Stimulated activated effector memory CD8-positive, alpha-beta T cell treated with anti-CD3 and anti-CD28 coated beads, Interleukin-12 subunit alpha, Interleukin-12 subunit beta, amount 100 ng/mL, for 72 hours (primary cell): ENCODE results near the gene EIF1AY.

Experiments
- ATAC-seq: fragments of 150-1000 bp; cut with Tn5 transposase; 2 replicates; pipeline ENCODE4 v1.10.0; 2021
- DNase-seq, 2 donors: peaks; one replicate each; pipeline ENCODE4 v3.0.0; 2021 to 2022; ENCODE audit warnings: low spot score in 2 of 2
- H3K27ac Mint-ChIP-seq: one replicate; pipeline ENCODE4 v1.8.0; 2022; ENCODE audit warnings: mild to moderate bottlenecking, mixed read lengths
- H3K36me3 Mint-ChIP-seq: one replicate; pipeline ENCODE4 v1.8.0; 2022; ENCODE audit warnings: mild to moderate bottlenecking, mixed read lengths
- H3K4me1 Mint-ChIP-seq: one replicate; pipeline ENCODE4 v1.8.0; 2022; ENCODE audit warnings: mixed read lengths
- H3K4me3 Mint-ChIP-seq: one replicate; pipeline ENCODE4 v1.8.0; 2022; ENCODE audit warnings: mild to moderate bottlenecking, mixed read lengths
- H3K9me3 Mint-ChIP-seq: one replicate; pipeline ENCODE4 v1.8.0; 2022; ENCODE audit warnings: mixed read lengths

EIF1AY gene

DNA sequence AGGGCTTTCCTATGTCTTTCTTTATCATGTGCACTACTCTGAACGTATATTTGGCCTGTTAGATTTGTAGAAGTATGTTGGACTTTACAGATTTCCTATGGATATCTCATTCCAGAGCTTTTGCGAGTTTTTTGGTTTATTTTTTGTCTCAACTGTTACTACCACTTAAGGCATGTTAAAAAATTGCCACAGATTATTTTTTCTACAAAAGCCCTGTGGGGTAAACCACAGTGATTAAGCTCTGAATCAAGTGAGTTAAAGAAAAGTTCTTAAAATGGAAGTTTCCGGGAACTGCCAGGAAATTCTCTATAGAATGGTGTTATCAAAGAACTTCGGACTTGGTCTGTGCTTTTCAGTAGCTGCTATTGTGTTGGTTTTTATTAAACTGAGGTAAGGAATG lies 10.6 kb downstream of the EIF1AY start:
- Mint-ChIP-seq H3K9me3 (no peaks in the 10 kb centered on the region), H3K27ac (no peak overlapping the region), H3K4me1 (no peaks in the 10 kb centered on the region), H3K4me3 (no peak overlapping the region), H3K36me3 (peaks cover 91% of the 10 kb centered on the region)
- no peak for ATAC-seq
- no peak for DNase-seq
